Ovary (tissue), 9 donors: ENCODE results near the gene KLK10. TPM values are rescaled to one million over a fixed set of nuclear protein-coding genes. Genes with fewer than 3 reads are reported as not detected.

Experiments used
- DNase-seq, 5 donors: peaks; one replicate each; pipeline ENCODE4 v3.0.0-alpha.2; 2019 to 2020
- H3K27ac ChIP-seq, 2 donors: fragments of 200-600 bp; one replicate each; pipeline versions ENCODE4 v1.5.1 to v1.8.0; 2019 to 2022
- H3K27me3 ChIP-seq: fragments of 200-600 bp; one replicate; pipeline ENCODE4 v1.8.0; 2022
- H3K36me3 ChIP-seq: fragments of 200-600 bp; sonication (generic); one replicate; pipeline ENCODE4 v1.5.1; 2019
- H3K4me1 ChIP-seq: one replicate; pipeline ENCODE4 v1.8.1; 2013; ENCODE audit warnings: mild to moderate bottlenecking, moderate library complexity; ENCODE audit not compliant: insufficient read depth
- H3K4me3 ChIP-seq: fragments of 200-600 bp; sonication (generic); one replicate; pipeline ENCODE4 v1.5.1; 2017
- H3K9me3 ChIP-seq, 2 donors: fragments of 200-600 bp in 1 of 2; sonication (generic) in 1 of 2; one replicate each; pipeline versions ENCODE4 v1.5.1 to v1.8.1; 2013 to 2019; ENCODE audit warnings: mild to moderate bottlenecking in 1 of 2, moderate library complexity in 1 of 2
- CTCF ChIP-seq, 3 donors: fragments of 450-650 bp in 2 of 3; fragments of 200-600 bp in 1 of 3; IDR thresholded peaks; one replicate each; pipeline versions ENCODE4 v1.5.1 to v1.8.0; 2016 to 2022; ENCODE audit warnings: antibody characterized with exemption in 3 of 3, mild to moderate bottlenecking in 1 of 3
- EP300 ChIP-seq: sonication (generic); formaldehyde crosslinking; IDR thresholded peaks from one replicate; pipeline ENCODE4 v1.6.1; 2017; ENCODE audit warnings: antibody characterized with exemption
- POLR2A ChIP-seq: fragments of 450-650 bp; IDR thresholded peaks from one replicate; pipeline ENCODE4 v1.6.1; 2017; ENCODE audit warnings: antibody characterized with exemption, mild to moderate bottlenecking, moderate library complexity
- WGBS, 3 donors: extraction: QIAGEN DNeasy Blood & Tissue Kit in 1 of 3; methylation state at CpG; one replicate each; pipeline versions ENCODE4 v1.1.5 to v1.1.7; 2013 to 2017; 5-methylcytosine and 5-hydroxymethylcytosine counted together
- intact Hi-C, 4 donors: fragments of 100-400 bp; cut with DNase I; formaldehyde crosslinking; loops; one replicate each; pipeline versions ENCODE4 v1.11.0 to v1.15.1; 2022 to 2023
- polyA plus RNA-seq, 2 donors: library from polyadenylated mRNA; stranded (reverse); fragments of 200-250 nt in 1 of 2; fragments of 350-450 nt in 1 of 2; fragmentation: Illumina TruSeq in 1 of 2; extraction: RNeasy Lipid Tissue Mini Kit (QIAGEN cat#74804) in 1 of 2; gene quantifications; one replicate each; pipeline ENCODE4 v1.2.3, GENCODE V29; 2013 to 2014
- total RNA-seq, 7 donors: library from RNA; depleted of rRNA in 2 of 7; stranded (reverse); fragments of >200 nt in 2 of 7; fragmentation: NEBNext Ultra II Directional in 3 of 7; extraction: Animal tissue kit (Norgen Biotek cat#: 25700) in 3 of 7; gene quantifications; one replicate each; pipeline versions ENCODE4 v1.1.0 to v1.2.4, GENCODE V29; 2016 to 2023
- donor health status: DM: no; HTN: no; CAD: no; lungs with moderate emphysema.
- donor health status: DM: no; HTN: no; CAD: no.
- donor health status: Bipolar disorder and iron deficiency.
- donor health status: DM: yes; HTN: yes; CAD: no.
- donor health status: DM: no; HTN: no; CAD: no.
- donor health status: DM: yes; HTN: yes; CAD: no.

KLK10 gene
- total and polyA plus RNA-seq, 9 donors, result 6.9 to 59.1 (median 16.5) TPM

GRCh38 chr19:51015691-51016267 lies 3.7 kb downstream of the KLK10 start:
- WGBS, 3 donors, result 83 to 92% (median 87%) methylated on average over 19 of the region's 19 CpGs
- intact Hi-C loops, result loop anchor here in 2 of 4 donors (5.0 kb wide), 2 partner anchors 83 to 162 kb away; no protein-coding TSS in a partner anchor
- no peaks in the 10 kb centered on the region for H3K27me3 ChIP-seq

GRCh38 chr19:51014242-51014641 lies 5.3 kb downstream of the KLK10 start:
- Histone ChIP-seq H3K9me3 (no peaks in the 10 kb centered on the region), H3K36me3 (no peaks in the 10 kb centered on the region), H3K27me3 (no peaks in the 10 kb centered on the region), H3K27ac (no peak overlapping the region), H3K4me3 (no peak overlapping the region), H3K4me1 (no peaks in the 10 kb centered on the region)
- WGBS, 3 donors, result 86 to 92% (median 90%) methylated on average over 6 of the region's 6 CpGs
- TF ChIP-seq EP300 (no peak), POLR2A (no peak), CTCF (IDR thresholded peaks at IDR 0.05) (no peak)
- intact Hi-C loops, result no loop called here
- DNase-seq, result no peak

More at GRCh38 chr19:51015691-51016267, 3.7 kb downstream of the KLK10 start:
- no peak overlapping the region for H3K27ac ChIP-seq
- peaks cover 3% of the 10 kb centered on the region for H3K4me1 ChIP-seq
- no peaks in the 10 kb centered on the region for H3K36me3 ChIP-seq
- no peaks in the 10 kb centered on the region for H3K9me3 ChIP-seq
- TF ChIP-seq EP300, result no peak
- no peak overlapping the region for H3K4me3 ChIP-seq
- peak in 2 of 5 donors; percentile 29 to 48 for DNase-seq

- no peak for DNase-seq
- Histone ChIP-seq H3K36me3 (no peaks in the 10 kb centered on the region), H3K4me1 (no peaks in the 10 kb centered on the region), H3K4me3 (no peak overlapping the region), H3K27me3 (no peaks in the 10 kb centered on the region), H3K27ac (no peak overlapping the region), H3K9me3 (no peaks in the 10 kb centered on the region)
- intact Hi-C loops, result no loop called here
- TF ChIP-seq POLR2A (no peak), CTCF (IDR thresholded peaks at IDR 0.05) (no peak), EP300 (no peak)
- WGBS, 3 donors, result 61 to 74% (median 65%) methylated on average over 12 of the region's 12 CpGs
Measured at GRCh38 chr19:51012661-51013190, 6.8 kb downstream of the KLK10 start.

GRCh38 chr19:51010066-51010795 lies 9.3 kb downstream of the KLK10 start:
- Histone ChIP-seq H3K4me3 (no peak overlapping the region), H3K4me1 (no peaks in the 10 kb centered on the region), H3K27ac (no peak overlapping the region), H3K36me3 (no peaks in the 10 kb centered on the region), H3K9me3 (no peaks in the 10 kb centered on the region), H3K27me3 (no peaks in the 10 kb centered on the region)
- 56 to 65% (median 56%) methylated on average over 4 of the region's 4 CpGs for WGBS, 3 donors
- no peak for DNase-seq
- TF ChIP-seq EP300 (no peak), CTCF (IDR thresholded peaks at IDR 0.05) (no peak), POLR2A (no peak)
- intact Hi-C loops, result no loop called here
